Heart right ventricle (tissue), 16 donors: ENCODE results near the gene SLC22A16. TPM values are rescaled to one million over a fixed set of nuclear protein-coding genes. Genes with fewer than 3 reads are reported as not detected.
A peak's percentile ranks its signal among the peaks of the same experiment; 100 is the strongest.

Experiments
- ATAC-seq, 8 donors: fragments of 200-7000 bp; cut with Tn5 transposase; one replicate each; pipeline ENCODE4 v1.9.1; 2020; ENCODE audit warnings: mild to moderate bottlenecking in 8 of 8, moderate library complexity in 8 of 8, moderate number of reproducible peaks in 1 of 8
- DNase-seq, 2 donors: peaks; one replicate each; pipeline ENCODE4 v3.0.0-alpha.2; 2020
- H3K27ac ChIP-seq, 10 donors: fragments of 200-600 bp; sonication (generic) in 2 of 10; one replicate each; pipeline versions ENCODE4 v1.5.0 to v1.8.0; 2020 to 2022; ENCODE audit warnings: mild to moderate bottlenecking in 3 of 10
- H3K27me3 ChIP-seq, 7 donors: fragments of 200-600 bp; one replicate each; pipeline ENCODE4 v1.8.0; 2021 to 2022; ENCODE audit warnings: mild to moderate bottlenecking in 2 of 7
- H3K36me3 ChIP-seq, 9 donors: fragments of 200-600 bp; sonication (generic) in 1 of 9; one replicate each; pipeline versions ENCODE4 v1.5.0 to v1.8.0; 2020 to 2022; ENCODE audit warnings: mild to moderate bottlenecking in 2 of 9
- H3K4me1 ChIP-seq, 9 donors: fragments of 200-600 bp; sonication (generic) in 1 of 9; one replicate each; pipeline versions ENCODE4 v1.5.0 to v1.8.0; 2020 to 2022; ENCODE audit warnings: mild to moderate bottlenecking in 4 of 9
- H3K4me3 ChIP-seq, 10 donors: fragments of 200-600 bp; sonication (generic) in 2 of 10; one replicate each; pipeline versions ENCODE4 v1.5.0 to v1.8.0; 2020 to 2022; ENCODE audit warnings: mild to moderate bottlenecking in 7 of 10, moderate library complexity in 2 of 10
- H3K9me3 ChIP-seq, 11 donors: fragments of 200-600 bp in 10 of 11; sonication (generic) in 2 of 11; one replicate each; pipeline versions ENCODE4 v1.5.0 to v1.8.0; 2013 to 2022; ENCODE audit warnings: mild to moderate bottlenecking in 2 of 11, control low read depth in 1 of 11, moderate library complexity in 1 of 11
- WGBS, 2 donors: extraction: QIAGEN DNeasy Blood & Tissue Kit; methylation state at CpG; one replicate each; pipeline ENCODE4 v1.1.7; 2013; ENCODE audit warnings: inconsistent platforms in 1 of 2; 5-methylcytosine and 5-hydroxymethylcytosine counted together
- intact Hi-C, 10 donors: fragments of 100-400 bp; cut with DNase I; formaldehyde crosslinking; loops; one replicate each; pipeline versions ENCODE4 v1.11.1 to v1.14.2; 2022
- polyA plus RNA-seq, 2 donors: library from polyadenylated mRNA; stranded (reverse); fragments of 200-250 nt; gene quantifications; one replicate each; pipeline ENCODE4 v1.2.3, GENCODE V29; 2013
- total RNA-seq, 10 donors: library from RNA; stranded (reverse); fragmentation: NEBNext Ultra II Directional in 3 of 10; extraction: Animal tissue kit (Norgen Biotek cat#: 25700) in 3 of 10; gene quantifications; one replicate each; pipeline versions ENCODE4 v1.2.1 to v1.2.4, GENCODE V29; 2021 to 2023
- TF ChIP-seq, protein P1 (sequence below), 9 donors: fragments of 200-600 bp; sonication (generic) in 2 of 9; IDR thresholded peaks; one replicate each; pipeline versions ENCODE4 v1.5.0 to v1.8.0; 2021 to 2022; ENCODE audit warnings: antibody characterized with exemption in 9 of 9, mild to moderate bottlenecking in 5 of 9, moderate library complexity in 1 of 9
- donor health status: Arrhythmogenic right ventricular cardiomyopathy.
- donor health status: ischemic (EF 13 %, LVEDD 7.1; RV severe dilation, severe dysfunction).
- donor health status: healthy with polysubstance abuse.
- donor health status: DM: no; HTN: yes; CAD: no.
- donor health status: DM: no; HTN: no; CAD: no.
- donor health status: ischemic (EF 25% LVEDD 6.9; RV normal size, moderate dysfunction).
- donor health status: ischemic (EF 25% LVEDD 5.7; RV mildly dilated, moderate dysfunction).
- donor health status: healthy.
- donor health status: DM: yes; HTN: yes; CAD: no.
- donor health status: Ischemic cardiomyopathy.
- donor health status: ischemic (EF 35%, LVEDD 5.7; RV mildly dilated, moderate dysfunction).
- donor health status: nonischemic (EF 11% LVEDD 7.7; RV severe dilation, severe dysfunction).
- donor health status: DM: yes; HTN: yes; CAD: no.
- donor health status: PGD.
- donor health status: ischemic (EF 29% LVEDD 5.4; RV normal size, mild dysfunction).
- donor health status: nonischemic (EF 23%, LVEDD 6.1; RV moderate dilation, normal function).

SLC22A16 gene
- total and polyA plus RNA-seq, 12 donors, result 0.09 to 1.9 (median 0.53) TPM; not detected in 9

DNA sequence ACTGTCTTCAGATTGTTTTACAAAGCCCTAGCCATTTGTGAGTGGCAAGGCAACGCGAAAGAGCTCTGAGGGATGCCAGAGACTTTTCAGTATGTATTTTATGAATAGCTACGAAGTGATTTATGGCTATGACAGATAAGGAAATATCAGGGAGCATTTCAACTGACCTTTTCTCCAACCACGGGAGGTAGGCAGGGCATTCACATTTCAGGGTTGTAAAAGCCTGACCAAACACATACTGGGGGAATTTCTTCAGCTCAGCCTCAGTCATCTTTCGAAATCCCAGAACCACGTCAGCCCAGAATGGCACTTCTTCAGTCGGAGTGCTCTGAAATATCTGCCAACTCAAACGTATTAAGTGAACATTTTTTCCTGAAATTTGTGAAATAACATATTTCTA lies 71.8 kb downstream of the SLC22A16 start:
- no peak for ATAC-seq
- Histone ChIP-seq H3K4me1 (peaks cover 0 to 8% (median under 1%) of the 10 kb centered on the region in 9 donors), H3K9me3 (no peaks in the 10 kb centered on the region), H3K36me3 (peaks cover 0 to 39% (median 0%) of the 10 kb centered on the region in 9 donors), H3K27ac (no peak overlapping the region), H3K27me3 (no peaks in the 10 kb centered on the region), H3K4me3 (no peak overlapping the region)
- no peak for DNase-seq
- TF ChIP-seq, protein P1, sequence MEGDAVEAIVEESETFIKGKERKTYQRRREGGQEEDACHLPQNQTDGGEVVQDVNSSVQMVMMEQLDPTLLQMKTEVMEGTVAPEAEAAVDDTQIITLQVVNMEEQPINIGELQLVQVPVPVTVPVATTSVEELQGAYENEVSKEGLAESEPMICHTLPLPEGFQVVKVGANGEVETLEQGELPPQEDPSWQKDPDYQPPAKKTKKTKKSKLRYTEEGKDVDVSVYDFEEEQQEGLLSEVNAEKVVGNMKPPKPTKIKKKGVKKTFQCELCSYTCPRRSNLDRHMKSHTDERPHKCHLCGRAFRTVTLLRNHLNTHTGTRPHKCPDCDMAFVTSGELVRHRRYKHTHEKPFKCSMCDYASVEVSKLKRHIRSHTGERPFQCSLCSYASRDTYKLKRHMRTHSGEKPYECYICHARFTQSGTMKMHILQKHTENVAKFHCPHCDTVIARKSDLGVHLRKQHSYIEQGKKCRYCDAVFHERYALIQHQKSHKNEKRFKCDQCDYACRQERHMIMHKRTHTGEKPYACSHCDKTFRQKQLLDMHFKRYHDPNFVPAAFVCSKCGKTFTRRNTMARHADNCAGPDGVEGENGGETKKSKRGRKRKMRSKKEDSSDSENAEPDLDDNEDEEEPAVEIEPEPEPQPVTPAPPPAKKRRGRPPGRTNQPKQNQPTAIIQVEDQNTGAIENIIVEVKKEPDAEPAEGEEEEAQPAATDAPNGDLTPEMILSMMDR (IDR thresholded peaks at IDR 0.05), result no peak
- WGBS, 2 donors, result 63 to 73% methylated on average over 8 of the region's 8 CpGs
- intact Hi-C loops, result no loop called here

DNA sequence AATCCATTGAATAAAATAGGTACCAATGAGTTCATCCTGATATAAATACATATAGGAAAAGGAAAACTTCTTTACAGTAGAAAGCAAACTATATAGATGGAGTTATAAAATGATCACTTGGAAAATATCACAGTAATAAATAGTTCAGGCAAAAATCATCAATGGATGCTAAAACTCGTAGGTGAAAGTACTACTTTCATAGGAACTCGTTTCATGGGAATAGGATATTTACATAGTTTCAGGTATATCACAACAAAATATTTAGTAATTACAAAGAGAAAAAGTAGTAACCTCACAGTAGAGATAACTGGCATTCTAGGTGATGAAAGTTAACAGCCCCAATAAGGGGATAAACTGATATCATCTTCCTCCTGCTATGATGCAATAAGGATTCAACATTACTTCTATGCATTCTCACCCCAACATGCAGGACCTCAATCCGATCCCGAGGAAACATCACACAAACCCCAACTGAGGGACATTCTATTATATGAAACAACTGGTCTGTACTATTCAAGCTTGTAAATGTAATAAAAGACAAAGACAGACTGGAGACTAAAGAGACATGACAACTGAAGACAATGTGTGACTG lies 74.7 kb downstream of the SLC22A16 start:
- Histone ChIP-seq H3K27ac (no peak overlapping the region), H3K27me3 (no peaks in the 10 kb centered on the region), H3K4me3 (no peak overlapping the region), H3K4me1 (peaks cover 0 to 15% (median 6%) of the 10 kb centered on the region in 9 donors), H3K36me3 (peaks cover 0 to 20% (median 0%) of the 10 kb centered on the region in 9 donors), H3K9me3 (no peaks in the 10 kb centered on the region)
- ATAC-seq (no peak), DNase-seq (no peak)
- 90 to 91% methylated on average over 4 of the region's 4 CpGs for WGBS, 2 donors
- TF ChIP-seq, protein P1 (IDR thresholded peaks at IDR 0.05), result no peak
- intact Hi-C loops, result loop anchor here in 1 of 10 donors (1.0 kb wide), 1 partner anchor 44 kb away; no protein-coding TSS in a partner anchor

DNA sequence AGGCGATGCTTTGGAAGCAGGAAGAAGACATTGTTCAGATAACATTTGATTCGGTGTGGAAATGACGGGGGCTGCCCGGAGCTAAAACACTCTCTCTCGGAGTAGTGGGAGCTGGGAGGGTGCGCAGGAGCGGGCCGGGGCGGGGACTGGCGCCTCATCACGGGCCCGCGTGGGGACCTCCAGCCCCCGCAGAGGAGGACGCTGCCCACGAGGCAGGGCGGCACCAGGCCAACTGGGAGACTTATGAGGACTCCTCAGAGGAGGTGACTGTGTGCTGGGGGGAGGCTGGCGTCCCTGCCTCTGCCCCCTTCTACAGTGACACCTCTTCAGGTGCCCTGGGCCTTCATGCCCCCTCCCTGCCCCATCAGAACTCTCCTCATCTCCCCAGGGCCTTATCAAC lies 76.2 kb downstream of the SLC22A16 start:
- no peaks in the 10 kb centered on the region for H3K27me3 ChIP-seq
- intact Hi-C loops, result no loop called here
- peak overlapping the region in 2 of 10 donors; percentile 3 to 39 for H3K27ac ChIP-seq
- peak overlapping the region; percentile 10 to 57 (median 52) for H3K4me3 ChIP-seq
- H3K9me3 ChIP-seq, result no peaks in the 10 kb centered on the region
- H3K36me3 ChIP-seq, result peaks cover 0 to 20% (median 0%) of the 10 kb centered on the region in 9 donors
- ATAC-seq, result peak in 3 of 8 donors; percentile 25 to 47 (median 44)
- DNase-seq, result no peak
- H3K4me1 ChIP-seq, result peaks cover 0 to 15% (median 6%) of the 10 kb centered on the region in 9 donors
- TF ChIP-seq, protein P1 (IDR thresholded peaks at IDR 0.05), result no peak
- WGBS, 2 donors, result 42 to 52% methylated on average over 18 of the region's 18 CpGs

DNA sequence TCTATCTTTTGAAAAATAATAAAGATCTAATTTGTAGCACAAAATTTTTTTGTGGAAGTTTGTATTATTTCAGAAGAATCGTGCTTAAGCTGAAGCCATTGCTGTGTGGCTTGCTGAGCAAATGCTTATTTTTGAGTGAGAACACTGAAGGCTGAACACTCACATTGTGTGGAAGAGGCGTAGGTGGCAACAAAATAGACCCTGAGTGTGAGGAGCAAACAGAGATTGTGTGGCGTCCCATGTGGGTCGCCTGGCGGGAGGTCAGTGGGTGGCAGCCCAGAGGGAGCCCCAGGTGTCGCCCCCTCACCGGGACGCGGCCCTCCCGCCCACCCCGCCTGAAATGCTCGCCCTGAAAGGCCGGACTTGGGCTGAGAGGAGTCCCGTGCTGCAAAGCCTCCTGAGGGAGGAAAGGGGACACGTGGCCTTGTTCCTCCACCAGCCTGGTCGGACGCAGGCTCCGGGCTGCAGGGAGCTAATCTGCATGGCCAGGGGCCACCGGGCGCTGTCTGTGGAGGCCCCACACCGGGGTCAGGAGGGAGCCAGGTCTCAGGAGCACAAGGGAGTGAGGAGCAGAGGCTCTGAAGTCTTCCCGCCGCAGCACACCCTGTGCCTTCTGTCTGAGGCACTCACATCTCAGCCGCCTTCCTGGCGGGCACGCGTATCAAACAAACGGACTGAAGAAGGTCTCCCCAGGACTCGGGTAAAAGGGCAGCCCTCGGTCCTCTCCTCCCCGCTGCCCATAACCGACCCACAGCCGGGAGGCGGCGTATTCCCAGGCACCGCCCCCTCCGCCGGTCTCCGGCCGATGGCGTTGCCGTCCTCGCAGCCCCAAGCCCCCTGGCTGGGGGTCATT lies 77.0 kb downstream of the SLC22A16 start:
- peaks cover 0 to 15% (median 0%) of the 10 kb centered on the region in 9 donors for H3K36me3 ChIP-seq
- peaks cover 0 to 19% (median 13%) of the 10 kb centered on the region in 9 donors for H3K4me1 ChIP-seq
- peak overlapping the region in 2 of 10 donors; percentile 3 to 39 for H3K27ac ChIP-seq
- TF ChIP-seq, protein P1 (IDR thresholded peaks at IDR 0.05), result no peak
- no peaks in the 10 kb centered on the region for H3K9me3 ChIP-seq
- 15 to 28% methylated on average over 43 of the region's 43 CpGs for WGBS, 2 donors
- intact Hi-C loops, result loop anchor here in 6 of 10 donors (5.0 to 10.0 kb wide), 6 partner anchors 335 to 875 kb away; no protein-coding TSS in a partner anchor
- ATAC-seq (peak; percentile 56 to 72 (median 64)), DNase-seq (peak in 1 of 2 donors; percentile 25)
- H3K4me3 ChIP-seq, result peak overlapping the region; percentile 10 to 57 (median 52)
- no peaks in the 10 kb centered on the region for H3K27me3 ChIP-seq
